H9 (cell line): ENCODE results near the gene AURKB. TPM values are rescaled to one million over a fixed set of nuclear protein-coding genes. Genes with fewer than 3 reads are reported as not detected.

ENCODE experiments used
- DNase-seq: peaks from one replicate; pipeline ENCODE4 v3.0.0-alpha.2; 2017
- H2AFZ ChIP-seq: one replicate; pipeline ENCODE4 v1.6.1; 2013; ENCODE audit warnings: mild to moderate bottlenecking, low read length, control low read depth, moderate library complexity
- H2AK5ac ChIP-seq: 2 replicates; pipeline ENCODE4 v1.6.1; 2013; ENCODE audit warnings: low read length, control low read depth, mixed read lengths; ENCODE audit not compliant: insufficient read length
- H2BK120ac ChIP-seq: one replicate; pipeline ENCODE4 v1.6.1; 2013; ENCODE audit warnings: low read depth, mild to moderate bottlenecking, low read length, control low read depth, inconsistent platforms; ENCODE audit not compliant: poor library complexity, severe bottlenecking
- H2BK12ac ChIP-seq: 2 replicates; pipeline ENCODE4 v1.6.1; 2013; ENCODE audit warnings: low read length, control low read depth, mixed read lengths, low read depth; ENCODE audit not compliant: insufficient read length
- H2BK15ac ChIP-seq: 2 replicates; pipeline ENCODE4 v1.6.1; 2013; ENCODE audit warnings: low read depth, low read length, control low read depth
- H2BK20ac ChIP-seq: one replicate; pipeline ENCODE4 v1.6.1; 2013; ENCODE audit warnings: low read depth, mild to moderate bottlenecking, low read length, control low read depth, inconsistent platforms; ENCODE audit not compliant: poor library complexity, severe bottlenecking
- H2BK5ac ChIP-seq: 2 replicates; pipeline ENCODE4 v1.6.1; 2013; ENCODE audit warnings: low read length, control low read depth, mixed read lengths; ENCODE audit not compliant: insufficient read length
- H3K14ac ChIP-seq: 2 replicates; pipeline ENCODE4 v1.6.1; 2013; ENCODE audit warnings: low read length, control low read depth; ENCODE audit not compliant: insufficient read depth
- H3K18ac ChIP-seq: 2 replicates; pipeline ENCODE4 v1.6.1; 2013; ENCODE audit warnings: low read depth, mild to moderate bottlenecking, mixed read lengths, low read length, control low read depth; ENCODE audit not compliant: insufficient read length
- H3K23ac ChIP-seq: 2 replicates; pipeline ENCODE4 v1.6.1; 2013; ENCODE audit warnings: low read length, control low read depth, mixed read lengths, low read depth; ENCODE audit not compliant: insufficient read length
- H3K23me2 ChIP-seq: 2 replicates; pipeline ENCODE4 v1.6.1; 2013; ENCODE audit warnings: low read depth, mild to moderate bottlenecking, mixed read lengths, low read length, control low read depth; ENCODE audit not compliant: insufficient read length, poor library complexity, severe bottlenecking
- H3K27ac ChIP-seq: 2 replicates; pipeline ENCODE4 v1.5.1; 2013; ENCODE audit warnings: low read length, control low read depth, mixed read lengths, low read depth; ENCODE audit not compliant: insufficient read length
- H3K27me3 ChIP-seq: 2 replicates; pipeline ENCODE4 v1.6.1; 2013; ENCODE audit warnings: low read length, control low read depth, inconsistent platforms; ENCODE audit not compliant: insufficient read depth
- H3K4ac ChIP-seq: 2 replicates; pipeline ENCODE4 v1.6.1; 2013; ENCODE audit warnings: low read depth, mild to moderate bottlenecking, control low read depth, inconsistent platforms, low read length, moderate library complexity
- H3K4me1 ChIP-seq: 2 replicates; pipeline ENCODE4 v1.6.1; 2013; ENCODE audit warnings: low read length, control low read depth, inconsistent platforms; ENCODE audit not compliant: insufficient read depth
- H3K4me2 ChIP-seq: 2 replicates; pipeline ENCODE4 v1.6.1; 2013; ENCODE audit warnings: low read length, control low read depth, mixed read lengths; ENCODE audit not compliant: insufficient read length, insufficient read depth
- H3K56ac ChIP-seq: 2 replicates; pipeline ENCODE4 v1.6.1; 2013; ENCODE audit warnings: low read depth, mild to moderate bottlenecking, mixed read lengths, low read length, control low read depth; ENCODE audit not compliant: insufficient read length
- H3K79me1 ChIP-seq: 2 replicates; pipeline ENCODE4 v1.6.1; 2013; ENCODE audit warnings: low read depth, mild to moderate bottlenecking, moderate library complexity, low read length, control low read depth, inconsistent platforms; ENCODE audit not compliant: insufficient read depth, poor library complexity, severe bottlenecking
- H3K79me2 ChIP-seq: 2 replicates; pipeline ENCODE4 v1.6.1; 2013; ENCODE audit warnings: low read length, control low read depth, inconsistent platforms; ENCODE audit not compliant: insufficient read depth
- H3K9ac ChIP-seq: 2 replicates; pipeline ENCODE4 v1.6.1; 2013; ENCODE audit warnings: low read length, control low read depth, mixed read lengths; ENCODE audit not compliant: insufficient read length; ENCODE audit errors: extremely low read depth
- H3K9me3 ChIP-seq: one replicate; pipeline ENCODE4 v1.6.1; 2013; ENCODE audit warnings: low read depth, low read length, inconsistent platforms; ENCODE audit not compliant: control insufficient read depth
- H3T11ph ChIP-seq: one replicate; pipeline ENCODE4 v1.6.1; 2013; ENCODE audit warnings: mild to moderate bottlenecking, low read length, control low read depth, inconsistent platforms
- H4K20me1 ChIP-seq: one replicate; pipeline ENCODE4 v1.6.1; 2013; ENCODE audit not compliant: control insufficient read depth, insufficient read length, insufficient read depth
- H4K5ac ChIP-seq: 2 replicates; pipeline ENCODE4 v1.6.1; 2013; ENCODE audit warnings: low read depth, mild to moderate bottlenecking, mixed read lengths, low read length, control low read depth; ENCODE audit not compliant: insufficient read length
- H4K8ac ChIP-seq: replicated peaks from 2 replicates; pipeline ENCODE4 v1.6.1; 2013; ENCODE audit warnings: low read length, control low read depth, mixed read lengths, low read depth; ENCODE audit not compliant: insufficient read length
- H4K91ac ChIP-seq: 2 replicates; pipeline ENCODE4 v1.6.1; 2013; ENCODE audit warnings: low read depth, mild to moderate bottlenecking, moderate library complexity, mixed read lengths, low read length, control low read depth; ENCODE audit not compliant: insufficient read length
- H3K27ac Mint-ChIP-seq, 3 experiments: 2 replicates in 2 of 3; 3 replicates in 1 of 3; pipeline ENCODE4 v1.8.0; 2020 to 2021; ENCODE audit warnings: mixed read lengths in 3 of 3, mild to moderate bottlenecking in 1 of 3, moderate library complexity in 1 of 3
- H3K27me3 Mint-ChIP-seq: 2 replicates; pipeline ENCODE4 v1.8.0; 2021; ENCODE audit warnings: low read depth, mild to moderate bottlenecking, moderate library complexity, mixed read lengths
- H3K36me3 Mint-ChIP-seq, 3 experiments: 2 replicates in 2 of 3; 3 replicates in 1 of 3; pipeline ENCODE4 v1.8.0; 2020 to 2021; ENCODE audit warnings: low read depth in 3 of 3, mixed read lengths in 3 of 3; ENCODE audit not compliant: insufficient read depth in 1 of 3
- H3K4me1 Mint-ChIP-seq, 2 experiments: 2 replicates each; pipeline ENCODE4 v1.8.0; 2020; ENCODE audit warnings: mixed read lengths in 2 of 2
- H3K4me3 Mint-ChIP-seq, 2 experiments: 2 replicates in 1 of 2; 3 replicates in 1 of 2; pipeline ENCODE4 v1.8.0; 2020 to 2021; ENCODE audit warnings: mild to moderate bottlenecking in 2 of 2, mixed read lengths in 2 of 2, moderate library complexity in 1 of 2
- H3K9me3 Mint-ChIP-seq, 2 experiments: 2 replicates in 1 of 2; 3 replicates in 1 of 2; pipeline ENCODE4 v1.8.0; 2020; ENCODE audit warnings: mild to moderate bottlenecking in 2 of 2, mixed read lengths in 2 of 2, moderate library complexity in 1 of 2
- WGBS: extraction: QIAGEN DNeasy Blood & Tissue Kit; methylation state at CpG from one replicate; pipeline ENCODE4 v1.1.7; 2013; ENCODE audit warnings: missing lambda C conversion rate, low lambda C conversion rate, mixed read lengths; ENCODE audit not compliant: insufficient read length; ENCODE audit errors: extremely low coverage; 5-methylcytosine and 5-hydroxymethylcytosine counted together
- total RNA-seq: library from RNA; stranded (reverse); gene quantifications from 2 replicates; pipeline ENCODE4 v1.2.1, GENCODE V29; 2021
- TF ChIP-seq, protein P1 (sequence below): fragments of 200-600 bp; sonication (generic); conservative IDR thresholded peaks from 3 replicates; pipeline ENCODE4 v1.8.0; 2021; ENCODE audit warnings: antibody characterized with exemption, mild to moderate bottlenecking

The AURKB gene
- total RNA-seq, 1 experiment from 2014 or later: 171 TPM

DNA sequence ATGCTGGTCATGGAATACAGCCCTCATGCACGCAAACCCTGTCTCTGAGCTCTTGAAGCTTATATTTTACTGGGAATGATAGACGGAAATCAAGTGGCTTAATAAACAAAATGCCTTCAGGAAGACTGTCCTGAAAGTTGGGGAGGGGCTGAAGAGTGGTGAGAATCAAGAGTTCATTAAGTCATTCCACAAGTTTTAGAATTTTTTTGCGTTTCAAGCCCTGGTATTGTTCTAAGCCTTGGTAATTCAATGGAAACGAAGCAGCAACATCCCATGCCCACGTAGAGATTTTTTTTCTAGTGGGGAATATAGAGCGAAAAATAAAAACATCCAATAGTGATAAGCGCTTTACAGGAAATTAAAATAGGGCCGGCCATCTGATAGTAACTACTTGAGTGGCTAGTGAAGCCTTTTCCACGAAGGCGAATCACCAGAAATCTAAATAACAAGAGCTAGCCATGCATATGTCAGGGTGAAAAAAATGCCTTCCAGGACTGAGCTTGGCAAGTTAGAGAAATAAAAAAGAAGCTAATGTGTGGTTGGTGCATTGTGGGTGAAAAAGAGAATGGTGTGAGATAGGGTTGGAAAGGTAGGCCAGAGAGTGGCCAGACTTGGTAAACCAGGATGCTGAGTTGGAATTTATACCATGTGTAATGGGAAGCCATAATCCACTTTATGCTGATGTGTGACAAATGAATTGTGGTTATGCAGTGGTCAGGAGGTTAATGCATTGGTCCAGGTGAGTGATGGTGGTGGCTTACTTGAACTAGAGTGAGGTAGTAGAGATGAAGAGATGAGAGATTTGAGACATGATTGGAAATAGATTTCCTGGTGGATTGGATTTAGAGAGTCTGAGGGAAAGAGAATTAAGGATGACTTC, 39.5 kb upstream of the AURKB start:
- H3K36me3 Mint-ChIP-seq: peaks cover 18 to 29% (median 27%) of the 10 kb centered on the region in 3 experiments; a peak in 6 of 7 replicates
- H4K20me1 ChIP-seq: no peaks in the 10 kb centered on the region
- peak overlapping the region; percentile 45 for H4K5ac ChIP-seq
- peaks cover 7% of the 10 kb centered on the region for H3K79me1 ChIP-seq
- peak overlapping the region; percentile 13 for H3K27ac ChIP-seq
- H3K18ac ChIP-seq: peak overlapping the region; percentile 81
- TF ChIP-seq, protein P1, sequence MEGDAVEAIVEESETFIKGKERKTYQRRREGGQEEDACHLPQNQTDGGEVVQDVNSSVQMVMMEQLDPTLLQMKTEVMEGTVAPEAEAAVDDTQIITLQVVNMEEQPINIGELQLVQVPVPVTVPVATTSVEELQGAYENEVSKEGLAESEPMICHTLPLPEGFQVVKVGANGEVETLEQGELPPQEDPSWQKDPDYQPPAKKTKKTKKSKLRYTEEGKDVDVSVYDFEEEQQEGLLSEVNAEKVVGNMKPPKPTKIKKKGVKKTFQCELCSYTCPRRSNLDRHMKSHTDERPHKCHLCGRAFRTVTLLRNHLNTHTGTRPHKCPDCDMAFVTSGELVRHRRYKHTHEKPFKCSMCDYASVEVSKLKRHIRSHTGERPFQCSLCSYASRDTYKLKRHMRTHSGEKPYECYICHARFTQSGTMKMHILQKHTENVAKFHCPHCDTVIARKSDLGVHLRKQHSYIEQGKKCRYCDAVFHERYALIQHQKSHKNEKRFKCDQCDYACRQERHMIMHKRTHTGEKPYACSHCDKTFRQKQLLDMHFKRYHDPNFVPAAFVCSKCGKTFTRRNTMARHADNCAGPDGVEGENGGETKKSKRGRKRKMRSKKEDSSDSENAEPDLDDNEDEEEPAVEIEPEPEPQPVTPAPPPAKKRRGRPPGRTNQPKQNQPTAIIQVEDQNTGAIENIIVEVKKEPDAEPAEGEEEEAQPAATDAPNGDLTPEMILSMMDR: no peak
- H2AFZ ChIP-seq: no peak overlapping the region
- no CpG with 5 or more reads among the region's 10 CpGs for WGBS
- no peak overlapping the region for H2AK5ac ChIP-seq
- peak overlapping the region; percentile 87 for H3K14ac ChIP-seq
- H3T11ph ChIP-seq: peak overlapping the region; percentile 68
- no peaks in the 10 kb centered on the region for H3K9me3 ChIP-seq
- H3K4me1 ChIP-seq: peaks cover 2% of the 10 kb centered on the region; the same call in 1 of the 2 replicates
- no peak overlapping the region for H2BK20ac ChIP-seq
- no peak for DNase-seq
- no peak overlapping the region for H2BK15ac ChIP-seq
- H3K23ac ChIP-seq: no peak overlapping the region
- no peak overlapping the region for H2BK12ac ChIP-seq
- peak overlapping the region; percentile 95 for H3K4me3 Mint-ChIP-seq
- peak overlapping the region; percentile 79 for H3K9ac ChIP-seq
- no peaks in the 10 kb centered on the region for H3K27me3 ChIP-seq
- no peak overlapping the region for H4K91ac ChIP-seq
- no peak overlapping the region for H3K56ac ChIP-seq
- peaks cover 8% of the 10 kb centered on the region for H3K23me2 ChIP-seq
- peaks cover 12% of the 10 kb centered on the region in 2 experiments for H3K4me1 Mint-ChIP-seq
- peak overlapping the region; percentile 57 for H2BK120ac ChIP-seq
- peak overlapping the region; percentile 97 to 99 (median 99) for H3K27ac Mint-ChIP-seq
- no peak overlapping the region for H4K8ac ChIP-seq
- H2BK5ac ChIP-seq: no peak overlapping the region
- peak overlapping the region; percentile 9; the same call in 1 of the 2 replicates for H3K4ac ChIP-seq
- peaks cover 2% of the 10 kb centered on the region; the same call in 1 of the 2 replicates for H3K27me3 Mint-ChIP-seq
- peak overlapping the region; percentile 91 for H3K4me2 ChIP-seq
- H3K79me2 ChIP-seq: peaks cover 27% of the 10 kb centered on the region; the same call in 1 of the 2 replicates
- H3K9me3 Mint-ChIP-seq: no peaks in the 10 kb centered on the region
